ENCODE results near the gene DNALI1.

Gene DNALI1

DNA sequence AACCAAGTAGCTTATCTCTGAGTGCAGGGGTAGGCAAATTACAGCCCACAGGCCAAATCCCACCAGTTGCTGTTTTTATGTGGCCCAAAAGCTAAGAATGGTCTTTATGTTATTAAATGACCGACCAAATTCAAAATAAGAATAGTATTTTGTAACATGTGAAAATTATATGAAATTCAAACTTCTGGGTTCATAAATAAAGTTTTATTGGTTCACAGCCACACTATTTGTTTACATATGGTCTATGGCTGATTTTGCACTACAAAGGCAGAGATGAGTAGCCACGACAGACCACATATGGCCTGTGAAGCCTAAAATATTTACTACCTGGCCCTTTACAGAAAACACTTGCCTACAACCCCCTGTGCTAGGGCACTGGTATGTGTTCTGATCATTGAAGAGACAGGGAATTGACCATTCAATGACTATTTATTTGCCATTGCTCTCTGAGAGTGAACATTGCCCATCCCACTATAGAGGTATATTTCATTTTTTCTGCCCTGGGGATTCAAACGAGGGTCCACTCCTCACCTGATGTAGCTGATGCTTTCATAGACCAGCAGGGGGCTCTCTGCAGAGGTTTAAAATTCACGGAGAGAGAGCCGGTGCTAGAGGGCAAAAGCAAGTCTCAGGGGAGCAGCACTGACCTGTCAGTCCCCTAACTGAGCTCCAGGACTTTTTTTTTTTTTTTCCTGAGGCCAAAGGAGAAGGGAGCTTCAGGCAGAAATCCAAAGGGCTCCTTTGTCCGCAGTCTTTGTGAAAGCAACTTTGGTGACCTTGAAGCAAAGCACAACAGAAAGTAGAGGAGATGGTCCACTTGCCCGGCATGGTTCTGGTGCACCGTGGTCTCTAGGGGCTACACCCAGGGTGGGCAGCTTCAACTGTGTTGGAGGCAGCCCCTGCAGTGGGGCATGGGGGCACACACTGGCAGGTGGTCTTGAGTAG is 46.3 kb downstream of the DNALI1 start:
- no peak for DNase-seq (ENCODE audit: low spot score)

DNA sequence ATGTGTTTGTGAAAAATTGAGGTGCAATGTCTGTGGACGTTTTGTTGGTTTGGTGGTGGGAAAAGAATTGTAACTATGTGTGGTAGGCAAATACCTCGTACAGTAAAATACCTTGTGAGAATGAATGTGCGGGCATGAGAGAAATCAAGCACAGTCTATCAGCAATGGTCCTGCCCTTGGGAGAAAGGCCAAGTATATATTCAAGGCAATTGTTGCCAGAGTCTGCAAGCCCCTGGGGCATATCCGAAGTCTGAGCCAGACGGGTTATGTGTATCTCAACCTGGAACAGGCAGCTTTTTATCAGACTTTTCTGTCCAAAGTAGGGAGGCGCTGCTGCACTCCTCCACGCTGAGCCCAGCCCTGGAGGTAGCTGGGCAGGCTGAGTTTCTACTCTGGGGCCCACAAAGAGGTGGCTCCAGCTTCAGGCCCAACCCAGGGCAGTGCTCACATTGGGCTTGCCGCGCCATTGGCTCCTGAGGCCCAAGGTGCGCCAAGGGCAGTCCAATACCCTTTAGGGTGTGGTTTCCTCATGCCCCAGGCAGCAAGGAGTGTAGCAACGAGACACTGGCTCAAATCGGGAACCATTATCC is 48.4 kb downstream of the DNALI1 start:
- no peak for DNase-seq (ENCODE audit: low spot score)

DNA sequence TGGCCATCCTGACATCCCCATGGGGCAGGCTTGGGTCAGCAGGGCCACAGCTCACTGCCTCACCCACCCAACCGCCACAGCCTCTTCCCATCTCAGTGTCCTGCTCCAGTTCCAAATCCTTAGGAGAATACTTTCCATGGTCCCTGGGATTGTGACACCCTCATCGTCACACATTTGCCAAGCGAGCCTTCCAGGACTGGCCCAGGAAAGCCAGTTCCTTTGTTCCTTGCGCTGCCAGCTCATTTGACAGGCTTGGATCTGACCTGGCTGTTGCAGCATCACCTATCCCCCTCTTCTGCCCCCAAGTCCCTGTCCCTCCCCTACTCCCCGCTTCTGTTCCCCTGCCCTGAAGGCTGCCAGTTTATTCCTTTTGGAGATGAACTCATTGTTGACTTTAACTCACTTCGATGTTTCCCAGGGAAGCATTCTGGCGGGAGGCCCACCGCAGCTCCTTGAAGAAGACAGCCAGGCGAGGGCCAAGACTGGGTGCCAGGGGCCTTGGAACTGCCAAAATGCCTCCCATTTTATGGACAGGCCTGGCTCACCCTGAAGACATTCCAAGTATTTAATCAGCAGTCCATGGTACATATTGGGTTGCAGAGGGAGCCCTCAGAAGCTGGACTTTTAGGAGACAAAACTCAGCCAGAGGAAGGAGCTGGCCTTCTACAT is 49.2 kb downstream of the DNALI1 start:
- peak; percentile 36 for DNase-seq (ENCODE audit: low spot score)

DNA sequence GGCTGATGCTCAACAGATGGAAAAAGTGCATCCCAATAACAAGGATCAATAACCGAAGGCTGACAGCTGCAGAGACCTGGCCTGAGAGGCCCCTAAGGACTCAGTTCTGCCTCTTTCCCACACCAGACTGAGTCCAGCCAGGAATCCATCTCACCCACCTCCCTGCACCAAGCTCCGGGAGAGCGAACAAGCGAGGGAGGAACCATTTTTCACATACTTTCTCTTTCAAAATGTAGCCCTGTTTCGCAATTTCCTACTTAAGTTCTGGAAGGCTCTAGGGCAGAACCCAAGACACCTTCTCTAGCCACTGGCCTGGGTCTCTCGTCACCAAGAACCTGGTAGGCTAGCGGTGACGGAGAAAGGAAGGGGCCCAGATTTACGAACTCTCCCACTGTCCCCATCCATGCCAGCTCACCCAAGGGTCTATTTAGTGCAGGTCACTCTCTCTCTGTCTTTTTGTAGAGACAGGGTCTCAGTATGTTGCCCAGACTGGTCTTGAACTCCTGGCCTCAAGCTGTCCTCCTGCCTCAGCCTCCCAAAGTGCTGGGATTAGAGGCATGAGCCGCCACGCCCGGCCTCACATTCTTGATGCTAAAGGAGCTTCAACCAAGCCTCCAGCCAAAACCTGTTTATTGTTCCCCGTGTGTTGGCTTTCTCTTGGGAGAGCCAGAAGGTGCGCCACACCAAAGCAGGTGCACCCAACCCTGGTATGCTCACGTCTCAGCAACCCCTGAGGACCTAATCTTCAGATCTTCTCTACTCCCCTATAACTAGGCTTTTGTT is 49.9 kb downstream of the DNALI1 start:
- no peak for DNase-seq (ENCODE audit: low spot score)

DNA sequence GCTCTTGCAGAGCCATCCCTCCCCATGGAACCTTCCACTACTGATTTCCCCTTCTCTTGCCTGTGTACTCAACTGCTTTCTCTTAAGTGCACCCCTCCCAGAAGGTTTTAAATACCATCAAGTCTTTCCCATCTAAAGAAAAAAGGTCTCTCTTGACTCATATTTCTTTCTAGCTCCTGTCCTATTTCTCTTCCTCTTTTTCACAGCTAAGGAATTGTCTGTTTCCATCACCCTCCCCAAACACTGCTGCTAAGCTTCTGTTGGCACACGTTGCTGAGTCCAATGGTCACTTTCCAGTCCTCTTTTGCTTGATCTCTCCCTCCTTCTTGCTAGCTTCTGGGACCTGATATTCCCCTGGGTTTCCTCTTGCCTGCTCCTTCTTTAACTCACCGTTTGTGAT is 52.3 kb downstream of the DNALI1 start:
- no peak for DNase-seq (ENCODE audit: low spot score)

DNA sequence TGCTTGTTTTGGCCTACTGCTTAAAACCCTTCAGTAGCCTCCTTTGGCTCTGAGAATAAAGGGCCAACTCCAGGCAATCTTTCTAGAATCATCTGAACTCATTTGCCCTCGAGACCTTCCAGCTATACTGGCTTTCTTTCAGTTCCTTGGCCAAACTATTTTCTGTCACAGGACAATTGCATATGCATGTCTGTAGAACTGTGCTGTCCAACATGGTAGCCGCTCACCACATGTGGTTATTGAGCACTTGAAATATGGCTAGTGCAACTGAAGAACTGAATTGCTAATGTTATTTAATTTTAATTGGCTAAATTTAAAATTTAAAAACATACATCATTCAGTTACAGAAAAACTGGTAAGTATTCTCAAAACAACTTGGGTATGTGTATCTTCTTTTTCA is 53.3 kb downstream of the DNALI1 start:
- DNase-seq (ENCODE audit: low spot score): no peak

DNA sequence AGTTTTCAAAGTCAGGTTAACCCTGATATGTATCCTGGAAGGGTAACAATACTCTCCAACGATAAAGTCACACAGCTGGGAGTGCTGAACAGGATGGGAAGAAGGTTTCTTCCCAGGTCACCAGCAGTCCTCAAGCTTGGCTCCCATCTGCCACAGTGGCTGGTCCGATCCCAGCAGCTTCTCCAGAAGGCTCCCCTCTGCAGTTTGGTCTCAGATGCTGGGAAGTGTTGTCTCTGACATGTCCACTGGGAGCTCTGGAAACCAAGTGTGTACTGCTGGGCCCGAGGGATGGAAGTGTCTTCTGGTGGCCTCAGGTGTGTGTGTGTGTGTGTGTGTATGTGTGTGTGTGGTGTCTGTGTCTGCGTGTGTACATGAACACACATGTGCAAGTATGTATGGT is 55.4 kb downstream of the DNALI1 start:
- DNase-seq (ENCODE audit: low spot score): no peak

DNA sequence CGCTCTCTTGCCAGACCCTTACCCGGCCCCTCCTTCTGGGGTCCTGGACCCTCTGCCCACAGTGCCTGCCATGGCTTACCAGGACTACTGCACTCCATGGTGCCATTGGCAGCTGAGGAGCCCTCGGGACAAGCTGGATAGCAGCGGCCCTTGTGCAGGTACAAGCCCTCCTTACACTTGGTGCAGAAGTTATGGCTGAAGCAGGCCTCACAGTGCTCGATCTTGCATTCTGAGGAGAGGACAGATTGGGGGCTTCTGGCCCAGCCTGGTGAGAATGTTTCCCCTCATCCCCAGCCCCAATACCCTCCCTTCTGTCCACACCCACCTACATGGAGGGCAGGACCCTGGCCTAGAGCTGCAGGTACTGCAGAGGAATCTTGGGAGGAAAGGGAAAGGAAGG is 57.4 kb downstream of the DNALI1 start:
- DNase-seq (ENCODE audit: low spot score): no peak

DNA sequence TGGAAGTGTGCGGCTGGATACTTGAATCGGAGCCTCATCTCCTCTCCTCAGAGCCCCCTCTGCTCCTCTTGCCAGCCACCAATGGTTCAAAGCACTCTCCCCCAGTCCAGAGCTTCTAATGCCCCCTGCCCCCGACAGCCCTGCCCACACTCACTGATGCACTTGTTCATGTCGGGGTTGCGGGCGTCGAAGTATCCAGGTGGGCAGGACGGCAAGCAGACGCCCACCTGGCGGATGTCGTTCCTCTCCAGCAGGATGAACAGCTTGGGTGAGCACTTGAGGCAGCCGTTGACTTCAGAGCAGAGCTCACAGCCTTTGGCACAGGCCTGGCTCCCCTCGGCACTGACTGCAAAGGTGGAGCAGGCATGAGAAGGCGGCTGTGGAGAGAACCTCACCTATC is 59.6 kb downstream of the DNALI1 start:
- DNase-seq (ENCODE audit: low spot score): no peak
